DND-41 (cell line): ENCODE results near the gene DNAH8.

Source experiments
- ATAC-seq: fragments of 200-7000 bp; cut with Tn5 transposase; 3 replicates; pipeline ENCODE4 v1.9.1; 2021; ENCODE audit warnings: low read depth; ENCODE audit not compliant: insufficient read depth
- DNase-seq: peaks from one replicate; pipeline ENCODE4 v3.0.0-alpha.2; 2020
- H2AFZ ChIP-seq: 2 replicates; pipeline ENCODE4 v1.6.0; 2012; ENCODE audit warnings: low read depth, low read length
- H3K27ac ChIP-seq: 2 replicates; pipeline ENCODE4 v1.5.1; 2012; ENCODE audit warnings: low read length, inconsistent platforms
- H3K27me3 ChIP-seq: fragments of 200-600 bp; sonication (generic); 2 replicates; pipeline ENCODE4 v1.6.0; 2012; ENCODE audit warnings: low read length, mild to moderate bottlenecking, inconsistent platforms; ENCODE audit not compliant: insufficient read depth, poor library complexity
- H3K36me3 ChIP-seq: 2 replicates; pipeline ENCODE4 v1.5.1; 2012; ENCODE audit warnings: low read length, inconsistent platforms; ENCODE audit not compliant: insufficient read depth
- H3K4me1 ChIP-seq: 2 replicates; pipeline ENCODE4 v1.5.1; 2012; ENCODE audit warnings: mild to moderate bottlenecking, low read length; ENCODE audit not compliant: insufficient read depth
- H3K4me2 ChIP-seq: 2 replicates; pipeline ENCODE4 v1.6.0; 2012; ENCODE audit warnings: mild to moderate bottlenecking, moderate library complexity, low read length, inconsistent platforms; ENCODE audit not compliant: insufficient read depth
- H3K4me3 ChIP-seq, 2 experiments: fragments of 200-600 bp in 1 of 2; shearing (Covaris generic) in 1 of 2; 2 replicates each; pipeline ENCODE4 v1.5.1; 2012 to 2016; ENCODE audit warnings: inconsistent platforms in 2 of 2, low read length in 2 of 2, mild to moderate bottlenecking in 2 of 2, low read depth in 1 of 2, moderate library complexity in 1 of 2
- H3K79me2 ChIP-seq: 2 replicates; pipeline ENCODE4 v1.6.0; 2012; ENCODE audit warnings: low read length, inconsistent platforms; ENCODE audit not compliant: insufficient read depth
- H3K9ac ChIP-seq: 2 replicates; pipeline ENCODE4 v1.6.0; 2012; ENCODE audit warnings: low read depth, mild to moderate bottlenecking, inconsistent platforms, low read length, moderate library complexity
- H3K9me3 ChIP-seq: 2 replicates; pipeline ENCODE4 v1.5.1; 2012; ENCODE audit warnings: low read length, moderate library complexity, mild to moderate bottlenecking, inconsistent platforms; ENCODE audit not compliant: insufficient read depth, severe bottlenecking
- H4K20me1 ChIP-seq: 2 replicates; pipeline ENCODE4 v1.6.0; 2012; ENCODE audit warnings: low read length; ENCODE audit not compliant: insufficient read depth
- EZH2 ChIP-seq: IDR thresholded peaks from 3 replicates; pipeline ENCODE4 v1.6.1; 2012; ENCODE audit warnings: borderline replicate concordance, low read depth, mild to moderate bottlenecking, moderate library complexity, low read length, inconsistent platforms; ENCODE audit not compliant: severe bottlenecking
- TF ChIP-seq, protein P1 (sequence below): IDR thresholded peaks from 2 replicates; pipeline ENCODE4 v1.5.1; 2012; ENCODE audit warnings: borderline replicate concordance, low read length, moderate library complexity, mild to moderate bottlenecking; ENCODE audit not compliant: poor library complexity, severe bottlenecking; ENCODE audit errors: extremely low read depth

Gene DNAH8

DNA sequence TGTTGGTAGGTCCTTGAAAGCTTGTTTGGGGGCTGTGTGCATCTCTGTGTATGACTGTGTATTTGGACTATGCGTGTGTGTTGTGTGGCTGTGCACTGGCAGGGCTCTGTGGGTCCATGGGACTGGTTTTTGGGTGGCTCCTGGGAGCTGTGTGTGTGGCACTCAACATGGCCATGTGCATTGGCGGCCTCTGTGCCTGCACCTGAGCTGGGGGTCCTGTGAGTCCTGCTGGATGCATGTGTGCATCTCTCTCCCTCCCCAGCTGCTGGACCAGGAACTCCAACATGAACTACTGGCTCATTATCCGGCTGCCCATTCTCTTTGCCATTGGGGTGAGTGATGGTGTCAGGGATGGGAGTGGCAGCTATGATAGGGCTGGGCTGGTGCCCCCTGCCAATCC, 363.6 kb downstream of the DNAH8 start:
- Histone ChIP-seq H3K4me3 (no peak overlapping the region), H3K36me3 (no peaks in the 10 kb centered on the region), H3K27me3 (no peaks in the 10 kb centered on the region), H3K4me2 (no peak overlapping the region), H3K4me1 (no peaks in the 10 kb centered on the region), H3K79me2 (no peaks in the 10 kb centered on the region), H3K27ac (no peak overlapping the region), H3K9me3 (no peaks in the 10 kb centered on the region), H4K20me1 (peaks cover 3% of the 10 kb centered on the region; the same call in 1 of the 2 replicates), H2AFZ (no peak overlapping the region), H3K9ac (no peak overlapping the region)
- no peak for TF ChIP-seq EZH2
- TF ChIP-seq, protein P1, sequence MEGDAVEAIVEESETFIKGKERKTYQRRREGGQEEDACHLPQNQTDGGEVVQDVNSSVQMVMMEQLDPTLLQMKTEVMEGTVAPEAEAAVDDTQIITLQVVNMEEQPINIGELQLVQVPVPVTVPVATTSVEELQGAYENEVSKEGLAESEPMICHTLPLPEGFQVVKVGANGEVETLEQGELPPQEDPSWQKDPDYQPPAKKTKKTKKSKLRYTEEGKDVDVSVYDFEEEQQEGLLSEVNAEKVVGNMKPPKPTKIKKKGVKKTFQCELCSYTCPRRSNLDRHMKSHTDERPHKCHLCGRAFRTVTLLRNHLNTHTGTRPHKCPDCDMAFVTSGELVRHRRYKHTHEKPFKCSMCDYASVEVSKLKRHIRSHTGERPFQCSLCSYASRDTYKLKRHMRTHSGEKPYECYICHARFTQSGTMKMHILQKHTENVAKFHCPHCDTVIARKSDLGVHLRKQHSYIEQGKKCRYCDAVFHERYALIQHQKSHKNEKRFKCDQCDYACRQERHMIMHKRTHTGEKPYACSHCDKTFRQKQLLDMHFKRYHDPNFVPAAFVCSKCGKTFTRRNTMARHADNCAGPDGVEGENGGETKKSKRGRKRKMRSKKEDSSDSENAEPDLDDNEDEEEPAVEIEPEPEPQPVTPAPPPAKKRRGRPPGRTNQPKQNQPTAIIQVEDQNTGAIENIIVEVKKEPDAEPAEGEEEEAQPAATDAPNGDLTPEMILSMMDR, result no peak
- ATAC-seq (no peak), DNase-seq (no peak)

DNA sequence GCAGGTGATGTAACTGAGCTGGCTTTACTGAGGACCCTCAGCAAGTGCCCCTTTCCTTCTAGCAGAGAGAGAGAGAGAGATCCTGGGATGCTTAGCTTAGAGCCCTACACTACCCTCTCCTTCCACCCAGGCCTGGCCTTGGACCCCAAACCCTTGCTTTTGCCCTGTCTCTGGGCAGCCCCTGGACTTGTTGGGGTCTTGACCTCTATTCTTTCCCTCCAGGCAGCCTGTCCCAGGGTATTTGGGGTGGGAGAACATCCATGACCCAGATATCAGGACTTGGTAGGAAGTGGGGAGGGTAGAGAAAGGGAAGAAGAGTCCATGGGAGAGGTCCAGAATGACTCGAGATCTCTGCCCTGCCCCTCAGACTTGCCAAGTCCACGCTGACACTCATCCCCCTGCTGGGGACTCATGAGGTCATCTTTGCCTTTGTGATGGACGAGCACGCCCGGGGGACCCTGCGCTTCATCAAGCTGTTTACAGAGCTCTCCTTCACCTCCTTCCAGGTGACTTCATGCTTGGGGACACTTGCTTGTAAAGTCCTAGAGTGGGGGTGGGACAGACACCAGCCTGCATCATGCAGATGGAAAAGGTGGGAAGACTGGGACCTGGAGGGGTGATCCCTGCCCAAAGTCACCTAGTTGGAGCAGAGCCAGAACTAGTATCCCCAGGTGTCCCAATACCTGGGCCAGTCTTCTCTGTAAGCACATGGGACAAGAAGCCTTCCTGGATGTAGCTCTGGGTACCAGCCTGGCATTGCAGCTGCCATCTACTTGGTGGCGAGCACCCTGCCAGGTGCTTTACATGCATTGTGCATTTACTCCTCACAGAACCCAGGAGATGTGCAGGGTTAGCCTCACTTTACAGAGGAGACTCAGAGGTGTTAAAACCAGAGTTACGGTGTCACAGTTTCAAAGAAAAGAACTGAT, 364.4 kb downstream of the DNAH8 start:
- H2AFZ ChIP-seq, result no peak overlapping the region
- H3K9ac ChIP-seq, result no peak overlapping the region
- peaks cover 3% of the 10 kb centered on the region; the same call in 1 of the 2 replicates for H4K20me1 ChIP-seq
- no peak overlapping the region for H3K4me2 ChIP-seq
- no peaks in the 10 kb centered on the region for H3K4me1 ChIP-seq
- no peaks in the 10 kb centered on the region for H3K9me3 ChIP-seq
- no peak for DNase-seq
- TF ChIP-seq, protein P1, result no peak
- no peak for TF ChIP-seq EZH2
- ATAC-seq, result no peak
- H3K27ac ChIP-seq, result no peak overlapping the region
- no peak overlapping the region for H3K4me3 ChIP-seq
- H3K27me3 ChIP-seq, result no peaks in the 10 kb centered on the region
- no peaks in the 10 kb centered on the region for H3K36me3 ChIP-seq
- no peaks in the 10 kb centered on the region for H3K79me2 ChIP-seq
